Endothelial cell of umbilical vein (primary cell): ENCODE measurements around the gene AGA.

ENCODE experiments used
- EZH2 ChIP-seq: IDR thresholded peaks from 2 replicates; pipeline ENCODE4 v1.6.1; 2012; ENCODE audit warnings: borderline replicate concordance, low read depth, mild to moderate bottlenecking, moderate library complexity, low read length, inconsistent platforms; ENCODE audit not compliant: severe bottlenecking
- GATA2 ChIP-seq: IDR thresholded peaks from 2 replicates; pipeline ENCODE4 v1.7.0; 2011; ENCODE audit warnings: low read depth, mild to moderate bottlenecking, moderate library complexity, mixed read lengths, low read length; ENCODE audit not compliant: insufficient read length, insufficient read depth
- MAX ChIP-seq: IDR thresholded peaks from 2 replicates; pipeline ENCODE4 v1.6.1; 2011; ENCODE audit not compliant: insufficient read depth, insufficient read length
- MYC ChIP-seq: IDR thresholded peaks from one replicate; pipeline ENCODE4 v1.6.1; 2011; ENCODE audit warnings: mild to moderate bottlenecking, low read depth, low read length
- POLR2A ChIP-seq: IDR thresholded peaks from 2 replicates; pipeline ENCODE4 v1.6.1; 2012; ENCODE audit warnings: low read depth, mild to moderate bottlenecking, control low read depth, low read length
- POLR2AphosphoS5 ChIP-seq: IDR thresholded peaks from 2 replicates; pipeline ENCODE4 v1.6.1; 2012; ENCODE audit warnings: low read depth, mild to moderate bottlenecking, control low read depth, low read length, moderate library complexity; ENCODE audit not compliant: insufficient read depth
- TF ChIP-seq, protein P1 (sequence below), 2 donors: IDR thresholded peaks; 1 replicate in 1 of 2; 2 replicates in 1 of 2; pipeline ENCODE4 v1.5.1; 2011; ENCODE audit warnings: low read length in 2 of 2, mild to moderate bottlenecking in 2 of 2, moderate library complexity in 2 of 2, control low read depth in 1 of 2, inconsistent platforms in 1 of 2, low read depth in 1 of 2; ENCODE audit not compliant: insufficient read depth in 1 of 2; ENCODE audit errors: extremely low read depth in 1 of 2

- TF ChIP-seq, protein P1, sequence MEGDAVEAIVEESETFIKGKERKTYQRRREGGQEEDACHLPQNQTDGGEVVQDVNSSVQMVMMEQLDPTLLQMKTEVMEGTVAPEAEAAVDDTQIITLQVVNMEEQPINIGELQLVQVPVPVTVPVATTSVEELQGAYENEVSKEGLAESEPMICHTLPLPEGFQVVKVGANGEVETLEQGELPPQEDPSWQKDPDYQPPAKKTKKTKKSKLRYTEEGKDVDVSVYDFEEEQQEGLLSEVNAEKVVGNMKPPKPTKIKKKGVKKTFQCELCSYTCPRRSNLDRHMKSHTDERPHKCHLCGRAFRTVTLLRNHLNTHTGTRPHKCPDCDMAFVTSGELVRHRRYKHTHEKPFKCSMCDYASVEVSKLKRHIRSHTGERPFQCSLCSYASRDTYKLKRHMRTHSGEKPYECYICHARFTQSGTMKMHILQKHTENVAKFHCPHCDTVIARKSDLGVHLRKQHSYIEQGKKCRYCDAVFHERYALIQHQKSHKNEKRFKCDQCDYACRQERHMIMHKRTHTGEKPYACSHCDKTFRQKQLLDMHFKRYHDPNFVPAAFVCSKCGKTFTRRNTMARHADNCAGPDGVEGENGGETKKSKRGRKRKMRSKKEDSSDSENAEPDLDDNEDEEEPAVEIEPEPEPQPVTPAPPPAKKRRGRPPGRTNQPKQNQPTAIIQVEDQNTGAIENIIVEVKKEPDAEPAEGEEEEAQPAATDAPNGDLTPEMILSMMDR (IDR thresholded peaks at IDR 0.05; ENCODE audit: extremely low read depth in 1 of 2, insufficient read depth in 1 of 2, low read depth in 1 of 2, low read length in 2 of 2), result no peak
- TF ChIP-seq POLR2A, result no peak
- no peak for TF ChIP-seq EZH2
- TF ChIP-seq POLR2AphosphoS5, result no peak
- TF ChIP-seq MYC, result no peak
- TF ChIP-seq MAX, result no peak
- TF ChIP-seq GATA2, result no peak
Measured at GRCh38 chr4:177386278-177386815, 55.9 kb downstream of the AGA start.
